ENCODE results near the gene UBXN10.
A peak's percentile ranks its signal among the peaks of the same experiment; 100 is the strongest.

Gene UBXN10

DNA sequence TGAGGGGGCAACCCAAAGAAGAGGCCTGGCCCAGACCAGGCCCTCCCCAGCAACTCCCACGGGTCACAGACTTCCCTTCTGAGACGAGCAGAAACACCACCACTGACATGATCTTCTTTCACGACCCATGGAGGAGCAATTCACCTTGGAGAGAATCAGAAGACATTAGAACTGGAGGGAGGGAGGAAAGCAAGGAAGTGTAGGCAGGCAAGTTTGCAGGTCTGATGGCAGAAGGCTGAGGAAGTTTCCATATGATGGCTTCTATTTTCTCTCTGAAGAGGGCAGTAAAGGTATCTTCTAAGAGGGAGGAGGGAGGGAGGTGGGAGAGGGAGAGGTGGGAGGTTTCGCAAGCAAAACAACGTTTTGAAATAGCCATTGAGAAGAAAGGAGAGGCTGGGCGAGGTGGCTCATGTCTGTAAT, 1.4 kb upstream of the UBXN10 start:
- no peak for DNase-seq

DNA sequence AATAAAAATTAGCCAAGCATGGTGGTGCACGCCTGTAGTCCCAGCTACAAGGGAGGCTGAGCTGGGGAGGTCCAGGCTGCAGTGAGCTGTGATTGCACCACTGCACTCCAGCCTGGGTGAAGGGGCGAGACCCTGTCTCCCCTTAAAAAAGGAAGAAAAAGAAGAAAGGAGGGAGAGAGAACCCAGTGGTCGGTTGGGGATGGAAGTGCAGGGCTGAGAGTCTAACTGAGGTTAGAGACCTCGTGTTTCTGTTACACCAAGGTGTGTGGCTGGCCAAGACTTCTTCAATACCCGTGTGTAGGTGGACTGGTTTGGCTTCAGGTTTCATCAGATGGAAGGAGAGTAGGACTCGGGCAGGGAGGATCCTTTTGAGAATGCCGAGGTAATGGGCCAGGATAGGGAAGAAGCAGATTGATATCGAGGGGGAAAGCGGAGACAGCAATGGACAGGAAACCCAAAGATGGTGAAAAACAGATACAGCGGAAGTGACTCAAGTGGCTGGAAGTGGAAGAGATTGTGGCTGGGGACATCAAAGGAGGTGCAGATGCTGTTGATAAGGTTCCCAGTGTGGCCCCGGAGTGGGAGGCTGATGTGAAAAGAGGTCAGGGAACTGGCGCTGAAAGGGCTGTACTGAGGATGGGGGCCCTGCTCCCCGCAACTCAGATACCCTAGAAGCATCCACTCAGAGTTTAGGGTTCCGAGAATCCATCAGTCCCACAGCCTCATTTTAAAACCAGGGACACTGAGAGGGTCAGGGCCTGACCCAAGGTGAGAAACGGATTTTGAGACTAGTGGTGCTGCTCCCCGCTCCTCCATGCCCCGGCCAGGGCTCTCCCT, 681 bp upstream of the UBXN10 start:
- no peak for DNase-seq

DNA sequence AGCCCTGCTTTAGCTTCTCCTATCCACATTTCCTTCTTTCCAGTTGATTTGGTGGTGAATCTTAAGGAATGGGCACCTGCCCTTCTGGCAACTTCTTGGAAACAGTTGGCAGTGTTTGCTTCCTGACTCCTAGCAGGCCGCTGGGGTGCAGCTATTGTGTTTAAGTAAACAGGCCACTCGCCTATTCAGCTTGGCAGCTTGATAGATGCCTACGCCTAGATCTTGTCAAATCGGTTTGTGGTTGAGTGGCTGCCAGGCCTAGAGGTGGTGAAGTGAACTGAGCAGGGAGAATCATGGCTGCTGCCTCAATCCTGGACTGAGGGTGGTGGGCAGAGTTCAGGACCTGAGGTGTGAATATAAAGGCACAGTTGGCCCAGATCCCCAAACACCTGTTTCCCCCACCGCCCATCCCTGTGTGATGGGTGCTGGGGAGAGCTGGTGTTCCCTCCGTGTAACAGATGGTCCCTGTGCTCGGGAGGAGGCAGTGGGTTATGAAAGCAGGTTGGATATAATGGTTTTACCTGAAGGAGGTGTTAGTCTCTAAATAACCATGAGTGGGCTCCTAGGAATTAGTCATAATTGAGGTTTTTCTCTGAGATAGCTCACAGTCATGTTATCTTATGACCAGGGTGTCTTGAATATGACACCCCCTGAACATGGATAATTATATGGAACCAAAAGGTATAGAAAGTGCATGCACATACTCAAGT, 1.4 kb downstream of the UBXN10 start:
- no peak for DNase-seq

DNA sequence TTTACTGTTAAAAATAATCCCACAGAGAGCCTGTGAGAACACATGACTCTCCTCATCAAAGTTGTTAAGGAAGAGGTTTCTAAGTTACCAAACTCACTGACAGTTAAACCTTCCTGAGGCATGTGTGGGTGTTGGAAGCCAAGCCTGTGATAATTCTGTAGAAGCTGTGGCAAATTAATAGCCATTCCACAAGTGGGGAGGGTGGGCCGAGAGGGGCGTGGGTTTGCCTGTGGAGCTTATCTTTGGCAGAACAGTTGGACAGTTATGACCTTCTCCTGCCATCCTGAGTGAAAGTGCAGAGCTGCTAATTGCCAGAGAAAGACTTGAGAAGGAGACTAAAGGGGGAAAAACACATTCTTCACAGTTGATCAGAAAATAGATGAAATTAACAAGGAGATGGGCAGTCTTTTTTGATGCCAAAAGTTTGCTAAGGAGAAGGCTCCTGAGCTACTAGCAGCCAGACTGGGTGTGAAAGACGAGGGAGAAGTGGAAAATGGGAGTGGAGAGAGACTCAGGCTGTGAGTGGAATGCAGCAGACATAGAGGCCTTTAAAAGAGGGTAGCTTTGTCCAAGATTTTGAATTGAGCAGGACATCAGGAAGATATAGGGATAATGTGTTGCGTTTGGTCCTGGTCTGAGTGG, 2.0 kb downstream of the UBXN10 start:
- DNase-seq: no peak

DNA sequence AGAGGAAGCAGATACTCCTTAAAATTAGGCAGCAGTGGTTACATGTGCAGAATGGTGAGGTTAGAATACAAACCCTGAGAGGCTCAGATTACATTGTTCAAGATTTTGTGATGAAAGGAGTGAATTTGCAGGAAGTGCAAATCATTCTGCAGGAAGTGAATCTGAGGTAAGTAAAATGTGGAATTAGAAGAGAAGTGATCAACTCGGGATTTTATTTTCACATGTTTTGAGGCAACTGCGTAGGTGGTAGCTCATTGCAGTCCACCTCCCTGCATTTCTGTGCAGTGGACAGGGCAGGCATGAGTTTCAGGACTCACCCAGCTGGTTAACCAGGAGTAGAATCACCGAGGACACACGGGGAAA, 2.5 kb downstream of the UBXN10 start:
- no peak for DNase-seq

DNA sequence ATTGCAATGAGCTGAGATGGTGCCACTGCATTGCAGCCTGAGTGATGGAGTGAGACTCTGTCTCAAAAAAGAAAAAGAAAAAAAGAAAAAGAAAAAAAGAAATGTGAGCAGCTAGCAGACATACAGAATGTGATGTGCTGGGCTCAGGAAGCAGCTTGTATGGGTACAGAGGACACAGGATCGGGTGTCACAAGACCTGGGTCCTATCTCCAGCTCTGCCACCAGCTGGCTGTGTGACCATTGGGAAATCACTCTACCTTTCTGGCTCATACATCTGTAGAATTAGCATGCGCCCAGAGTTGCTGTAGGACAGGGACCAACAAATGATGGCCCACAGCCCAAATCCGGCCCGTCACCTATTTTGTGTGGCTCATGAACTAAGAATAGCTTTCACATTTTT, 3.8 kb downstream of the UBXN10 start:
- no peak for DNase-seq

DNA sequence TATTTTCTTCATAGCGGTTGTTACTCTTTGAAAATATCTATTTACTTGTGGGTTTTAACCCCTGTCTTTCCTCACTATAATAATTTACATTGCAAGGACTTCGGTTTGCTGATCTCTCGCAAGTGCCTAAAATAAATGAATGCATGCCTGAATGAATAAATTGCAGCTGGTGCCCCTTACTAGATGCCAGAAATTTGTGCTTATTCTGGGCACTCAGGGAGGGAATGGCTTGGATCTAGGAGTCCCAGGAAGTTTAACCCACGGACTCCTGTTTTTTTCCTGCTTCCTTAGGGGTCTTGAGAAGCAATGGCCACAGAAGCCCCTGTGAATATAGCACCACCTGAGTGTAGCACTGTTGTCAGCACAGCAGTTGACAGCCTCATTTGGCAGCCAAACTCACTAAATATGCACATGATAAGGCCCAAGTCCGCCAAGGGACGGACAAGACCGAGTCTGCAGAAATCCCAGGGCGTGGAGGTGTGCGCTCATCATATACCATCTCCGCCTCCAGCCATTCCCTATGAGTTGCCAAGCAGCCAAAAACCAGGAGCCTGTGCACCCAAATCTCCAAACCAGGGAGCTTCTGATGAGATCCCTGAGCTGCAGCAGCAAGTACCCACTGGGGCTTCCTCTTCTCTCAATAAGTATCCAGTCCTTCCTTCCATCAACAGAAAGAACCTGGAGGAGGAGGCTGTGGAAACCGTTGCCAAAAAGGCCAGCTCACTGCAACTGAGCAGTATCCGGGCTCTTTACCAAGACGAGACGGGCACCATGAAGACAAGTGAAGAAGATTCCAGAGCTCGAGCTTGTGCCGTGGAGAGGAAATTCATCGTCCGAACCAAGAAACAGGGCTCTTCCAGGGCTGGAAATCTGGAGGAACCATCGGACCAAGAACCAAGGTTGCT, 4.6 kb downstream of the UBXN10 start:
- no peak for DNase-seq

DNA sequence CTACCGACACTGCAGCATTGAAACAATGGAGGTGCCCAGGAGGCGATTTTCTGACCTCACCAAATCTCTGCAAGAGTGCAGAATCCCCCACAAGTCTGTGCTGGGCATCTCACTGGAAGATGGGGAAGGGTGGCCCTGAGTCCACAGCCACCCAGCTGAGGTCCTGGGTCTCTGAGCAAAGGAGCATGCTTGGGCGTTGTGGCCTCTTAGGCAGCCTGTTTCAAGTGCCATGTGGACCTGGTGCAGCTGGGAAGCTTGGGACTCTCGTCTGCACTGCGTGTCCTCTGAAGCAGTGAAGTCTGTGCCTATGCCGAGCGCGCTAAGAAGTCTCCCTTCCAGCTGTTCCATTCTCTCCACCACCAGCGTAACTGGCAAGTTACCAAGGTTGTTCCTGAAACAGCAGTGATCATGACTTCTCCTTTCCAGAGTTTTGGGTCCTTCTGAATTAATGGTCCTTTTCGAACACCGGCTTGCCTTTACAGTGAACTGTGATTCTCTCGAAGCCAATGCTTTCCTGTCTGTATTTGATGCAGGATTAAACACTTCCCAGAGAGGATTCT, 5.5 kb downstream of the UBXN10 start:
- no peak for DNase-seq

DNA sequence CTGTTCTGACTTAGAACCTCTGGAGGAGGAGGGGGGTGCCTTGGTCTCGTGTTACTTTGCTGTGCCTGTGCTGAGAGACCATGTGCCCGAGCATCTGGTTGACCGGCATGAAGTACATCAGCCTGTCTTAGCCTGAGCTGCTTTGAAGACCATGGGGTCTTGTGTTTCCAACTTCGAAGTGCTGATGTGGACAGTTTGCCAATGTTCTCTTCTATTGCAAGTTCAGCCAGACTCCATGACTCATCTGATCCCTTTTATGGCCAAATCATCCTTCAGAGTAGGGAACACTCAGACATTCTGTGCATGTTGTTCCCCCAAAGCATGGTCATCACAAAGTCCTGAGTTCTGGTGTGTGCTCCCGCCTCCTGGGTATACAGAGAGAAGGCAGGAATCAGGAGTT, 6.5 kb downstream of the UBXN10 start:
- no peak for DNase-seq

DNA sequence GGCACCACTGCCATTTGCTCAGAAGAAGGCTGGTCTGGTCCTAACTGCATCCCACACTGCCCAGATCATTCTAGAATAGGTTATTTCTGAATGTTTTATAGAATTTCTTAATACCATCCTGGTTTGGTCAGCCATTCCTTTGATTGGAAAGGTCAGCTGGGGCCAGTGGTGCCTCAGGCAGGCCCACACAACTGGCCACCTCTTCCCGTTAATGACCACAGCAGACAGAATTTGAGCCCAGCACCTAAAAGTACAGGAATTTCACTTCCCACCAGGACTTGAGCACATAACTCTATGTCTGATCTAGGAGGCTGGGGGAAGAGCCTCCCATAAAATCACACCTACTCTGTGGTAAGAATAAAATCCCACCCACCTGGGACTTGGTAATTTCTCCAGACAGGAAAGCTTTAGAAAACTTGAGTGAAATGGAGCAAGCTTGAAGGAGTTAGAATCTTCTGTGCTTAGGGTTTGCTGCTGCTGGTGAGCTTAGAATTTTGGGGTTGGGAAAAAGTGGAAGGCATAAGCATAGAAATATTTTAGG, 7.0 kb downstream of the UBXN10 start:
- DNase-seq: no peak

DNA sequence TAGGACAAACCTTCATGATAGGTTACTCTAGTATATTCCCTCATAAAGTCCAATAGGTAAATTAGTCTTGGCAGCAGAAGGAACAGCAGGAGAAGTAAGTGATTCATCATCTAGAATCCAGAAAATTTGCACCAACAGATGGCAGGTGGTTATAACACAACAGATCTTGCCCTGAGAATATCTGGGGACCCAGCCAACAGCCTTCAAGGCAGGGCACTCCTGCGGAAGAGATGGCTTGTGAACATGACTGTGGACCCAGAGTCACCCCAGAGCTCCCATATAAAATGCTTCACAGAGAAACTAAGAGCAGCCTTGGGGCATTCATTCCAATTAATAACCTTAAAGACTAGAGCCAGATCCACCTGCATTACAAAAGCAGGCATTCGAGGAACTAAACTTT, 8.3 kb downstream of the UBXN10 start:
- no peak for DNase-seq

DNA sequence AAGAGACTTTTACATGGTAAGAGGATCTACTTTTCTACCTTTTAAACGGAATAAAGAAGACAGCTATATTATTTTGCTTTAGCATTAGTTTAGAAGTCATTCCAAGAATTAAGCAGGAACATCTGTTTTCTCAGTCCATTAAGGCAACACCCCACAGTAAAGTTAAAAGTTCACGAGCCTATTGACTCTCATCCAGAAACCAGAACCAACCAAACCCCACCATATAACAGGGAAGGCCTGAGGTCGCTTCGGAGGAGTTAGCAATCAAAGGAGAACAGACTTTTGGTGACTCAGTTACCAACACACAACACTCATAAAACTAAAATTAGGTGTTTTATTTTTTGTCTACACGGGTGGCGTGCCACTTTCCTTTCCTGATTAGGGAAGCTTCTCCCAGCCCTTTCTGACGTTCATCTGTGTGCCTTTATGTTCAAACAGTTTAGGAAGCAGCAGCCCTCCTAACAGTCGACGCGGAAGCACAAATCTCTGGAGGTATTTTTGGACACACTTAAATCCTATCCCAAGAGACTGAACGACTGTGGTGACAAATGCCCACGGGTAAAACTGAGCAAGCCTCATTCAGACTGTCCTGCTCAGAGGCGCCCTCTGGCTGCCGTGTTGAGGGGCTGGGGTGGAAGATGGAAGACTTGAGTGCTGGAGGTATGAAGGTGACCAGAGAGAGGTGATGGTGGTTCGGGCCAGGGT, 9.0 kb downstream of the UBXN10 start:
- peak; percentile 60 for DNase-seq

DNA sequence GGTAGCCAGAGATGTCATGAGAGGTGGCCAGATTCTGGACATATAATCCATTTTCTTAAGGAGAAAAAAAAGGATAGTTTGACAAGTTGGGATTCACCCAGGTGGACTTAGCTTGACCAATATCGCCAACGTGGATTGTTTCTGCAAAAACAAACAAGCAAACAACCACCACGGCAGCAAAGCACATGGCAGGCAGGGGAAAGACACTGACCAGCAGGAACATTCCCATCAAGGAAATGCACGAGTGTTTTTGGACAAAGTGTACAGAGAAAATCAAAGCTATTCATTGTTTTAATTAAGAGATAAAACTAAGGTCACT, 9.5 kb downstream of the UBXN10 start:
- DNase-seq: no peak

DNA sequence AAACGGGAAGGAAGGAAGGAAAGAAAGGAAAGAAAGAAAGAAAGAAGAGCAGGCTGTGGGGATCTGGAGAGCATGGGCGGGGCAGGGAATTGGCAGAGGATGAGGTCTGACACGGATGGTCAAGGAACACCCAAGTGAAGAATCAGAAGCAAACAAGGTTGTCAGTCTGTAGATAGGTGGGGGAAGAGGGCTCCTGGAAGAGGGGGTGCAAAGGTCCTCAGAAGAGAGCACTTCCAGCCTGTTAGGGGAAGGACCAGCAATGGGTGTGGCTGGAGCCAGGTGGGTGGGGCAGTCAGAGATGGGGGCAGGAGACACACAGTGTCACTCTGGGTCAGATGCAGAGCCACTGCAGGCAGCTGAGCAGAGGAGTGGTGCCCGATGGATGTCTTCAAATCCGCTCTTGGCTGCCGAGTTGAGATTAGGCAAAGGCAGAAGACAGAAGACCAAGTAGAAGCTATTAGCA, 11.5 kb downstream of the UBXN10 start:
- DNase-seq: no peak

DNA sequence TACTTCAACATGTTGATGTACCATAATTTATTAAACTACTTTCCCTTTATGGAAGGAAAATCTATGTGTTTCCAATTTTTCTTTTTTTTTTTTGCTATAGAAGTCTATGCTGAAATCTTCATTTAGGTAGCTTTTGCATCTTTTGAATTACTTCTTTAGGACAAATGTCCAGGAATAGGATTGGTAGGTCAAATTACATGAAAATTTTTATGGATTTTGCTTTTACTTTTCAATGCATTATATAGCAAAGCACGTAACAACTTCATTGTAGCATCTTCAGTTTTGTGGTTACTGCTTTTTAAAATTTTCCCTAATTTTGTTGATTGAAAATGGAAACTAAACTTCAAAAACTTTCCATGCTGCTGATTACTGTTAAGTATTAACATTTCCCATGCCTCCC, 12.4 kb downstream of the UBXN10 start:
- DNase-seq: no peak

DNA sequence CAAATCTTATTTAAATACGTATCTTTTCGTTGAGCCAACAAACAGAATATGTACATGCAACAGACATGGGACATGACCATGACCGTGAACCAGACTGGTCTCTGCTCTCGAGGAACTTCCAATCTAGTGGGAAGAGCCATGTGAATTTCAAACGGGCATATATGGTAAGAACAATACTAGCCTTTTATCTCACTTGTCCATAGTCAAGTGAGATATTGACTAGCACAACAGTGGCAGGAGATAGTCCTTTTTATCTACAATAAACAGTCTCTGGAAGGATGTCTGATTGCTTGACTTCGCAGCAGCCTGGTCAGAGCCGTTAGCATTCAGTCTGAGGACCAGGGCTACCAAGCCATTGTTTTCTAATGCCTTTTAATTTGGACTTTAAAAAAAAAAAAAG, 13.0 kb downstream of the UBXN10 start:
- no peak for DNase-seq

DNA sequence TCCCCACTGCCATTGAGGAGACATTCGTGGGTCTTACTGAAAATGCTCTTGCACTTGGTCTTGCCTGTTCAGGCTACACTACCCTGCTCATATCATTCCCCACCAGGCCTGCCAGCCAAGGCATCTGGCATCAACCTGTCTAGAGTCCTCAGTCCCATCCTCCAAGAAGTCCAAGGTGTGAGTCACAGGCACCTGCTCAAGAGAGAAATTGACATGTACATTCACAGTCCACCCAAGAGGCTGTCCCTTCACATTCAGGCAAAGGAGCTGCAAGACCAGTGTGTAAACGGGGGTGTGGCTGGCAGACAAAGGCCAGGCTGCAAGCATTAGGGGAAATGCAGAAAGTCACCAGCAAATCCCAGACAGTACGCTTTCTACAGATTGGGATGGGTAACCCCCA, 13.5 kb downstream of the UBXN10 start:
- DNase-seq: no peak

DNA sequence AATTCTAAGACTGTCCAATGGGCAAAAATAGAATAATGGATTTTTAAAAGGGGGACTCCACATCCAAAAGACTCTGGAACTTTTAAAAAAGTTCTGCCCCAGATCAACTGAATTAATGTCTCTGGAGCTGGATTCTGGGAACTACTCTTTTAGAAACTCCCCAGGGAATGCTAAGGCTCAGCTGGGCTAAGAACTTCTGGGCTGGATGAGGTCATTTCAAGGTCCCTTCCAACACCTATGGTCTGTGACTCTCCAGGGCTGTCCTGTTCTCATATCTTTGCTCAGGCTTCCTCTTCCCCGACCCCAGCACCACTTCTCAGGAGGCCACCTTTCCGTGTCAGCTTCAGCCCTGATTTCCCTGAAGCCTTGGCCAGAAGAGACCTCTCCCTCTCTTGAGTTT, 13.9 kb downstream of the UBXN10 start:
- no peak for DNase-seq

DNA sequence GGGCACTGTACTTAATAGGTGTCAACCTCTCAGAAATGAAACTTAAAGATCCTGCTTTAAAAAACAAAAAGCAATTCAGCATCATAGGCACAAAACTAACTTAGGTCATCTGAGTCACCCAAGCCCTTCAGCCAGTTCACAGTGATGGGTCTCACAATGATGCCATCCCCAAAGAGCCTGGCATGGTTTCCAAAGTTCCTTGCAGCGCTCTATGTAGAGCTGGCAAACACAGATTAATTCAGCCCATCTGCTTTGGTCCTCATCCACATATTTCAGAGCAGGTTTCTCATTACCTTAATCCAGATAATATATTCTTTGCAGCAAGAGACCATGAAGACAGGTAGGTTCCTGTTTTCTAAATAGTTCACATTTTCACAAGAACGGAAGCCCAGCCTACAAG, 15.1 kb downstream of the UBXN10 start:
- no peak for DNase-seq

DNA sequence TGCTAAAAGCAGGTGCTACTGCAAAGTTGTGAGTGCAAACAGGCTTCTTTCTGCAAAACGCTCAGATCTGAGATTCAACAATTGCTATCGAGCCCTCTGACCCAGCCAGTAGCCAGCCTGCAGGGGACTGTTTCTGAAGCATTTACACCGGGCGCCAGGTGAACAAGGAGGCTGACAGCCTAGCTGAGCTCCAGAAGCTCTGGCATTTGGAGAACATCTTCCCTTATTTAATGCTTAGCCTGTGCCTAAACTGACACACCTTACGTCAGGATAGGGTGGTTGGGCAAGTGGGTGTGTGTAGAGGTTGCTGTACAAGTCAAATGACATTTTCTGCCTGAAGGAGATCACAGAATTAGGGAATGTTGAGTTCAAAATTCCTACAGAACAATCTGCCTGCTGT, 16.3 kb downstream of the UBXN10 start:
- DNase-seq: no peak

DNA sequence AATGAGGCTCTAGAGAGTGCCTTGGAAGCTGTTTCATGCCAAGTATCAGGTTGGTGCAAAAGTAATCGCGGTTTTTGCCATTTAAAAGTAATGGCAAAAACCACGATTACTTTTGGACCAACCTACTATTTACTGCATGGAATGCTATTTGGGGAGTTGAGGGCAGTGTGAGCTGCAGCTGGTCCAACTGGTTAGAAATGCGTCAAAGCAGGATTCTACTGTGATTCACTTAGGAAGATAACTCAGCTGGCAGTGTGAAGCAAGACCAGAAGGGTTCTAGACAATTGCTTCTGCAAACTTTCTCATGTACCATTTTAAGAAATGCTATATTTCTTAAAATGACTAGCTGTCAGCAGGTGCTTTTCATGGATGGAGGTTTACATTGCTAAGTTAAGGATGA, 21.6 kb downstream of the UBXN10 start:
- DNase-seq: no peak

DNA sequence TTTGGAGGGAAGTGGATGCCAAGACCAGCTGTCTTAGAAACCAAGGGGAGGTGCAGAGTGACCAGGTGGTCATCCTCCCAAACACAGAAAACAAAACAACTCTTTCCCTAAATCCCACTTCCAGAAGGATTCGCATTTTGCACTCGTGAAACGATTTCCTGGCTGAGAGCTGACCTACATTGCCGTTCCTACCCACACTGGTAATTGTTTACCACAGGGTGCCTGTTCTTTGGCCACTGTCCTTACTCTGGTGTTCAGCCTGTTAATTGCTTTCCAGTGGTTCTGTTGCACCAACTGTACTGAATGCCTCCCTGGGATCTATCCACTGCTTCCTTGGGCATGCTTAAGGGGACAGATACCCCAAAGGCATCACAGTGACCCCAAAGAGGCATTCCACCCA, 23.6 kb downstream of the UBXN10 start:
- no peak for DNase-seq

All from NCI-H1436 (cell line).